HG03457 (cell line): ENCODE measurements around the gene PRKCH.

ENCODE experiments used
- ATAC-seq: cut with Tn5 transposase; IDR thresholded peaks from one replicate; pipeline ENCODE4 v1.9.1; 2021; ENCODE audit warnings: moderate number of reproducible peaks; ENCODE audit not compliant: unreplicated experiment

Gene PRKCH

GRCh38 chr14:61484826-61485584 lies 163.6 kb downstream of the PRKCH start:
- no peak for ATAC-seq

GRCh38 chr14:61485661-61486060 lies 164.3 kb downstream of the PRKCH start:
- ATAC-seq = no peak

DNA sequence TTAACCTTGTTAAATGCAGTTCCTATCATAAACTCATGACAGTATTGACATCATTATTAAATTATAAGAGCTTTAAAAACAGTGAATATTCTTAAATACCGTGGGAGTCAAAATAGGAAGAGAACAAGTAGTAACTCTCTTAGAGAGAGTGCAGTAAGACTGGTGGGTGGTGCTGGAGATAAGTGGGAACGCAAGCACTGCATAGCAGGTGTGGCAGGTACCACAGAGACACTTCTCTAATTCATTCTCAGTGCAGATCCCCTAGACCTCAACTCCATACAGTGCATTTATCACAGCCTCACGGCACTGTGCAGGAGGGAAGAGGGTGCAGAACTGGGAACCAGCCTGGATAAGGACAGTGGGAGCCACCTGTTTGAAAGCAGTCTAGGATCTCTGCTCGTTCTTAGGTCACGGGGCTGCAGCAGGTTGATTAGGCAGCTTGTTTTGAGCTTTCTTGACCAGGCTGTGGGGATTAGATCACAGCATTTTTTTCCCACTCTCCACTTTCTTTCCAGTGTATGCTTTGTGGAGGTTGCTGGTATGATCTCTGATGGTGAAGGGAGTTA lies 165.6 kb downstream of the PRKCH start:
- no peak for ATAC-seq

DNA sequence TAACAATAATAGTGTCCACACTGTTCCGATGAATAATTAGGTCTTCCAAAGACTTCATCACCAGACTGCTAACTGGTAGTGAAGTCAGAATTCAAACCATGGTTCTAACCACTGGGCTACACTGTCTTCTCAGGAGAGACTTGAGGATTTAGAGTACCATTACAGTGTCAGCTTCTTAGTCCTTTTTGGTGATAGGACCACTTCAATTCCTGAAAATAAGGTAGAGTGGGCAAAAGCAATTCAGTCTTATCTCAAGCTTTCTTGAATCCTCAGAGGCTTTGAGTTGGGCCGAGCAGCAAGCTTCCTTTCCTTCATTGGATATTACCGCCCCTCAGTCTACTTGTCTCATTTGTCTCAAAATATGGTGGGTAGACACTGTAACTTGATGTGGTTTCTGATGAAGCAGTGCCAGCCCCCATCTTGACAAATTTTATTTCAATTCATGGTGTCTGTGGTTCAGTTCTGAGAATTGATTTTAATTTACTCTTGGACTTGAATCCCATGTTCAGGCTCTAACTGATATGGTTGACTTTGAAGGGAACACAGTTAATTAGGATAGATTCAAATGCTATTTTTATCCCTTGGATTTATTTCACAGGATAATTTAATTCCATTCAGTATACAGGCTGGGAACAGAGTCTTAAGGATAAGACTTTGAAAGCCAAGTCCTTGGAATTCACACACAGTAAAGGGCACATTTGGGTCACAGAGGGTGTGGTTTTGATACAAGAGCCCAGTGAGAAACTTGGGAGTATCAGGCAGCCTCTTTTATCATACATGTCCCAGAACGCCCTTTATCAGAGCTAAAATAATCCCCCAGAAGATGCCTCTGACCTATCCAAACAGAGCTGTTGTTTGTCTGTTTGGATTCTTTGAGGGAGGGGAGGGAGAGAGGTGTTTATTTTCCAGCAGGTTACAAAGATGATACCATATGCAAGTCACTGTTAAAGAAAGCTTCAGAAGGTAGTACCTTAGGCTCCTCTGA lies 167.3 kb downstream of the PRKCH start:
- ATAC-seq = no peak

- no peak for ATAC-seq
Measured at GRCh38 chr14:61489512-61489911, 168.1 kb downstream of the PRKCH start.

DNA sequence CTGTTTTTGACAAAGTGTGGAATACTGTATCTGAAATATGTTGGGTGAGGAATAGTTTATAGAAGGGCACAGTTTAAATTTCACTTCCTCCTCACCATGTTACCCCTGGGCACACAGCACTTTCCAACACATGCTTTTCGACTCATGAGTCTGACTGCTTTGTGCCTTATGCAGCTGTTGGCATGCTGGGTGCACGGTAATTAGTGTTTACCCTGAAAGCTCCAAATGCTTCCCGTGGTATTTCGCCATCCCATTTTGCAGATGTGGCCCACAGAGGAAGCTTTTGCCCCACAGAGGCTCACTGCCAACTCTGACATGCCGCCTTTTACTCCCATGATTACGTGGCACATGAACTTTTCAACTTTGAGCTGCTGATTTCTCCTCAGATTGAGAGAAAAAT lies 168.6 kb downstream of the PRKCH start:
- no peak for ATAC-seq

GRCh38 chr14:61491224-61491623 lies 169.8 kb downstream of the PRKCH start:
- no peak for ATAC-seq

- no peak for ATAC-seq
Measured at GRCh38 chr14:61491876-61492434, 170.6 kb downstream of the PRKCH start.

DNA sequence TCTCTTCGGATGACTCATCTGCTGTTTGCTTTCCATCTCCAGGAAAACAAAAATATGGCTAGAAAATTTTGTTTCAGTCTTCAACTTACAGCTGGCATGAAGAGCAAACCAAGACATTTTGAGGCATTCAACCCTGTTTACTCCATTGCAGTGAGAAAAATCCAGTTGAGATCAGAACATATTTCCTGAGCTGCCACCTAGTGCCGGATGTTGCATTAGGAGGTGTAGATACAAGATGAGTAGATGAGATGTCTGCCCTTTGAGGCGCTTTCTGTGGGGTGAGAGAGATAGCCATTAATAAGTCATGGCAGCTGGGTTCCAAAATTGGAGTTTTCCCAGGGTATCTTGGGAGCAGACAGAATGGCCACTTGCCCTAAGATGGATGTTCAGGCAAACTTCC lies 171.1 kb downstream of the PRKCH start:
- ATAC-seq = no peak

GRCh38 chr14:61493239-61493638 lies 171.9 kb downstream of the PRKCH start:
- ATAC-seq = no peak

GRCh38 chr14:61494018-61494417 lies 172.6 kb downstream of the PRKCH start:
- ATAC-seq = no peak

DNA sequence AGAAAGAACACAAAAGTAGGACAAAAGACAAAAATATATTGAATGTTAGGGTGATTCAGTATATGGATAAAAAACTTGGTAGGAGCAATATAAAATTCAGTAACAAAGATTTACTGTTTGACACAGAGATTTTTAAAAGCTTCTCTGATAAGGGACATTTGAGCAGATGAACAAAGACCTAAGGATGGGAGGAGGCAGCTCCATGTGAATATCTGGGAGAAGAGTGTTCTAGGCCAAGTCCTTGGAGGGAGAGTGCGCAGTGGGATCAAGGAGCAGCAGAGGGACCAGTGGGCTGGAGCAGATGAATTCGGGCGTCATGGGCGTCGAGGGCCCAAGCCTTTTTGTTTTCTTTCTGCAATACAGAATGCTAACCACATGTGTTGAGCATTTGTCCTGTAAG lies 174.4 kb downstream of the PRKCH start:
- ATAC-seq = no peak

- ATAC-seq = no peak
Measured at GRCh38 chr14:61498303-61498702, 176.9 kb downstream of the PRKCH start.

DNA sequence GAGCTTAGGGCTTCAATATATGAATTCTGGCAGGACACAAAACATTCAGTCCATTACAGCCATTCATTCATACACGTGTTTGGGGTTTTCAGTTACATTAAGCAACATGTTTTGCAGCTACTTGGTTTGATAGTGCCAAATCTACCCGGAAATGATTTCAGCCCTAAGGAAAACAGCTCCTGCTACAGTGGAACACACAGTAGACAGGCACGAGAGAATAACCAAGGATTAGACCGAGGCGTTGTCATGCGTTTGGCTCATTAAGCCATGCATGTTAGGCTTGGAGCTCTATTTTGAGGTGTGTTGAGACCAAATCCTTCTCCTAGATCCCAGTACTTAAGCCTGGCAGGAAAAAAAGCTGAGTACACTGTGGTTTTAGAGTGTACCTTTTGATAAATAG lies 177.4 kb downstream of the PRKCH start:
- ATAC-seq = no peak

- no peak for ATAC-seq
Measured at GRCh38 chr14:61499991-61500390, 178.6 kb downstream of the PRKCH start.

- no peak for ATAC-seq
Measured at GRCh38 chr14:61501714-61502458, 180.5 kb downstream of the PRKCH start.

GRCh38 chr14:61502459-61503093 lies 181.2 kb downstream of the PRKCH start:
- ATAC-seq = peak; percentile 18

- peak; percentile 84 for ATAC-seq
Measured at GRCh38 chr14:61503167-61503801, 181.9 kb downstream of the PRKCH start.

- no peak for ATAC-seq
Measured at GRCh38 chr14:61504901-61505300, 183.5 kb downstream of the PRKCH start.
